ENCODE measurements around the gene CAPZB. TPM values are rescaled to one million over a fixed set of nuclear protein-coding genes. Genes with fewer than 3 reads are reported as not detected.

CAPZB gene
- total RNA-seq, 1 experiment from 2014 or later, result 348 TPM

- H3K4me3 Mint-ChIP-seq, result no peak overlapping the region
- Histone ChIP-seq H3K79me2 (ENCODE audit: insufficient read depth, low read length) (peaks cover 25% of the 10 kb centered on the region; the same call in 1 of the 2 replicates), H3K18ac (ENCODE audit: insufficient read length, low read depth, low read length) (no peak overlapping the region), H2BK120ac (ENCODE audit: low read depth, low read length, poor library complexity, severe bottlenecking) (no peak overlapping the region), H3K9ac (ENCODE audit: extremely low read depth, insufficient read length, low read length) (no peak overlapping the region), H3K4me2 (ENCODE audit: insufficient read depth, insufficient read length, low read length) (no peak overlapping the region), H3K79me1 (ENCODE audit: insufficient read depth, low read depth, low read length, poor library complexity, severe bottlenecking) (peaks cover 2% of the 10 kb centered on the region), H3K27ac (ENCODE audit: insufficient read length, low read depth, low read length) (no peak overlapping the region), H4K91ac (ENCODE audit: insufficient read length, low read depth, low read length) (no peak overlapping the region), H3K14ac (ENCODE audit: insufficient read depth, low read length) (no peak overlapping the region), H4K5ac (ENCODE audit: insufficient read length, low read depth, low read length) (no peak overlapping the region), H2BK15ac (ENCODE audit: low read depth, low read length) (no peak overlapping the region), H2AK5ac (ENCODE audit: insufficient read length, low read length) (no peak overlapping the region), H3K4me1 (ENCODE audit: insufficient read depth, low read length) (no peaks in the 10 kb centered on the region), H3K27me3 (ENCODE audit: insufficient read depth, low read length) (no peaks in the 10 kb centered on the region), H3K4ac (ENCODE audit: low read depth, low read length) (no peak overlapping the region), H2BK12ac (ENCODE audit: insufficient read length, low read depth, low read length) (no peak overlapping the region), H2AFZ (ENCODE audit: low read length) (no peak overlapping the region), H3K9me3 (ENCODE audit: control insufficient read depth, low read depth, low read length) (no peaks in the 10 kb centered on the region), H4K8ac (replicated peaks; ENCODE audit: insufficient read length, low read depth, low read length) (no peak overlapping the region), H3K56ac (ENCODE audit: insufficient read length, low read depth, low read length) (no peak overlapping the region), H3T11ph (ENCODE audit: low read length) (no peak overlapping the region), H2BK5ac (ENCODE audit: insufficient read length, low read length) (no peak overlapping the region), H2BK20ac (ENCODE audit: low read depth, low read length, poor library complexity, severe bottlenecking) (no peak overlapping the region), H3K23me2 (ENCODE audit: insufficient read length, low read depth, low read length, poor library complexity, severe bottlenecking) (no peaks in the 10 kb centered on the region), H3K23ac (ENCODE audit: insufficient read length, low read depth, low read length) (no peak overlapping the region), H4K20me1 (ENCODE audit: control insufficient read depth, insufficient read depth, insufficient read length) (peaks cover 2% of the 10 kb centered on the region)
- no peak for TF ChIP-seq CTCF (conservative IDR thresholded peaks at IDR 0.05)
- peaks cover 9 to 13% of the 10 kb centered on the region in 2 experiments for H3K4me1 Mint-ChIP-seq
- no peak for DNase-seq
- no peaks in the 10 kb centered on the region for H3K27me3 Mint-ChIP-seq (ENCODE audit: low read depth)
- no peaks in the 10 kb centered on the region for H3K9me3 Mint-ChIP-seq
- peaks cover 14 to 30% (median 22%) of the 10 kb centered on the region in 3 experiments; a peak in 6 of 7 replicates for H3K36me3 Mint-ChIP-seq (ENCODE audit: insufficient read depth in 1 of 3, low read depth in 3 of 3)
- no CpG with 5 or more reads among the region's 4 CpGs for WGBS (ENCODE audit: extremely low coverage, insufficient read length, low lambda C conversion rate)
- H3K27ac Mint-ChIP-seq, result peak overlapping the region in 2 of 3 experiments; percentile 69 to 92; a peak in 3 of 7 replicates
Observed at GRCh38 chr1:19421365-19421764, 64.0 kb downstream of the CAPZB start.

Measured in H9 (cell line).